GM19463 (cell line): ENCODE data around the gene CXADR.
A peak's percentile ranks its signal among the peaks of the same experiment; 100 is the strongest.

Source experiments
- ATAC-seq: cut with Tn5 transposase; IDR thresholded peaks from one replicate; pipeline ENCODE4 v1.9.1; 2021; ENCODE audit warnings: mild to moderate bottlenecking, moderate library complexity; ENCODE audit not compliant: unreplicated experiment

CXADR gene

GRCh38 chr21:17585875-17586450, 73.1 kb downstream of the CXADR start:
- no peak for ATAC-seq

- ATAC-seq = no peak
These were observed 77.6 kb downstream of the CXADR start for GRCh38 chr21:17590430-17590829.

GRCh38 chr21:17597680-17598079, 84.8 kb downstream of the CXADR start:
- no peak for ATAC-seq

- ATAC-seq = peak; percentile 83
These were observed 85.6 kb downstream of the CXADR start for GRCh38 chr21:17598437-17598836.

GRCh38 chr21:17602874-17603273, 90.0 kb downstream of the CXADR start:
- no peak for ATAC-seq

- ATAC-seq = no peak
These were observed 94.8 kb downstream of the CXADR start for GRCh38 chr21:17607684-17608083.

GRCh38 chr21:17609681-17610080, 96.8 kb downstream of the CXADR start:
- no peak for ATAC-seq

- ATAC-seq = no peak
These were observed 98.1 kb downstream of the CXADR start for GRCh38 chr21:17610911-17611310.

- peak; percentile 53 for ATAC-seq
These were observed 98.7 kb downstream of the CXADR start for GRCh38 chr21:17611414-17612022.

GRCh38 chr21:17612023-17612564, 99.3 kb downstream of the CXADR start:
- peak; percentile 4 for ATAC-seq

GRCh38 chr21:17612565-17613241, 99.9 kb downstream of the CXADR start, which contains the start of gene BTG3:
BTG3 (minus strand) TSS chr21:17612901; CDS start chr21:17609144, 3,757 bp downstream.
- ATAC-seq = peak; percentile 78

GRCh38 chr21:17613242-17613676, 100.4 kb downstream of the CXADR start:
- ATAC-seq = no peak

- no peak for ATAC-seq
These were observed 104.0 kb downstream of the CXADR start for GRCh38 chr21:17616831-17617230.

- ATAC-seq = no peak
These were observed 109.2 kb downstream of the CXADR start for GRCh38 chr21:17622018-17622417.

- no peak for ATAC-seq
These were observed 118.4 kb downstream of the CXADR start for GRCh38 chr21:17631195-17631594.

- ATAC-seq = no peak
These were observed 123.9 kb downstream of the CXADR start for GRCh38 chr21:17636711-17637110.

GRCh38 chr21:17640821-17641220, 128.0 kb downstream of the CXADR start:
- no peak for ATAC-seq
